Measurements from ENCODE around the gene MTUS2. TPM values are rescaled to one million over a fixed set of nuclear protein-coding genes. Genes with fewer than 3 reads are reported as not detected.

MTUS2 gene
- total and polyA plus RNA-seq, 2 of the 8 experiments (the other 6 are each of a cell fraction or from before 2014, with no cell fraction given), result 0.18 to 0.80 TPM

GRCh38 chr13:29281932-29282495, 461.9 kb downstream of the MTUS2 start (continued):
- TF ChIP-seq CHD7 (IDR thresholded peaks at IDR 0.05; ENCODE audit: insufficient replicate concordance, low read length), result no peak
